Lung (tissue), 12 donors: ENCODE results near the gene RNF208. TPM values are rescaled to one million over a fixed set of nuclear protein-coding genes. Genes with fewer than 3 reads are reported as not detected.

Experiments
- ATAC-seq: fragments of 200-7000 bp; cut with Tn5 transposase; one replicate; pipeline ENCODE4 v1.9.1; 2020; ENCODE audit warnings: moderate number of reproducible peaks; ENCODE audit not compliant: insufficient read depth, low FRiP score
- DNase-seq, 3 donors: peaks; one replicate each; pipeline ENCODE4 v3.0.0-alpha.2; 2013 to 2017
- H3K27ac ChIP-seq, 2 donors: one replicate each; pipeline ENCODE4 v1.5.1; 2013; ENCODE audit warnings: mild to moderate bottlenecking in 2 of 2, moderate library complexity in 2 of 2, control low read depth in 1 of 2, inconsistent platforms in 1 of 2, low read depth in 1 of 2, low read length in 1 of 2
- H3K27me3 ChIP-seq, 3 donors: one replicate each; pipeline ENCODE4 v1.5.1; 2013; ENCODE audit warnings: low read length in 2 of 3; ENCODE audit not compliant: control insufficient read depth in 3 of 3, insufficient read depth in 3 of 3
- H3K36me3 ChIP-seq, 4 donors: one replicate each; pipeline ENCODE4 v1.5.1; 2013; ENCODE audit warnings: low read length in 4 of 4, mild to moderate bottlenecking in 1 of 4, moderate library complexity in 1 of 4; ENCODE audit not compliant: control insufficient read depth in 4 of 4, insufficient read depth in 4 of 4
- H3K4me1 ChIP-seq, 5 donors: one replicate each; pipeline ENCODE4 v1.5.1; 2013; ENCODE audit warnings: low read length in 5 of 5, mild to moderate bottlenecking in 2 of 5, moderate library complexity in 1 of 5; ENCODE audit not compliant: control insufficient read depth in 5 of 5, insufficient read depth in 5 of 5
- H3K4me3 ChIP-seq: one replicate; pipeline ENCODE4 v1.5.1; 2013; ENCODE audit warnings: mild to moderate bottlenecking, control low read depth, moderate library complexity
- H3K9ac ChIP-seq, 2 donors: one replicate each; pipeline ENCODE4 v1.5.1; 2013; ENCODE audit warnings: low read length in 2 of 2, control low read depth in 1 of 2; ENCODE audit not compliant: insufficient read depth in 1 of 2
- H3K9me3 ChIP-seq, 4 donors: one replicate each; pipeline ENCODE4 v1.5.1; 2013; ENCODE audit warnings: low read length in 3 of 4, mild to moderate bottlenecking in 1 of 4, moderate library complexity in 1 of 4; ENCODE audit not compliant: control insufficient read depth in 4 of 4, insufficient read depth in 3 of 4
- WGBS, 2 donors: extraction: QIAGEN DNeasy Blood & Tissue Kit; methylation state at CpG; one replicate each; pipeline ENCODE4 v1.1.7; 2013; 5-methylcytosine and 5-hydroxymethylcytosine counted together
- polyA plus RNA-seq, 2 donors: library from polyadenylated mRNA; stranded (reverse); fragments of 200-250 nt; gene quantifications; one replicate each; pipeline ENCODE4 v1.2.1, GENCODE V29; 2013
- total RNA-seq, 2 donors: library from RNA; depleted of rRNA in 1 of 2; stranded (reverse); fragments of >200 nt in 1 of 2; gene quantifications; one replicate each; pipeline ENCODE4 v1.2.1, GENCODE V29; 2014 to 2021
- TF ChIP-seq, protein P1 (sequence below): IDR thresholded peaks from 2 replicates; pipeline ENCODE4 v1.5.1; 2012; ENCODE audit warnings: mild to moderate bottlenecking; ENCODE audit errors: control extremely low read depth, extremely low read depth
- donor health status: control.
- donor health status: control.
- donor health status: Bipolar disorder and iron deficiency.
- donor health status: healthy.
- donor health status: DM: yes; HTN: yes; CAD: no.

Gene RNF208
- total and polyA plus RNA-seq, 4 donors = 1.7 to 12.0 (median 5.3) TPM

DNA sequence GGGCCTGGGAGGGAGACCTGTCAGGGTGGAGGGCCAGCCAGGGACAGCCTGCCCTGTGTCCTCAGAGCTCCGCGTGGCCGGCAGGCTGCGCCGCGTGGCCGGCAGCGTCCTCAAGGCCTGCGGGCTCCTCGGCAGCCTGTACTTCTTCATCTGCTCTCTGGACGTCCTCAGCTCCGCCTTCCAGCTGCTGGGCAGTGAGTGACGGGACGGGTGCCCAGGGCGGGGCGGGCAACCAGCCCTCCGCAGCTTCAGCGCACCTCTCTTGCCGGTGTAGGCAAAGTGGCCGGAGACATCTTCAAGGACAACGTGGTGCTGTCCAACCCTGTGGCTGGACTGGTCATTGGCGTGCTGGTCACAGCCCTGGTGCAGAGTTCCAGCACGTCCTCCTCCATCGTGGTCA is 10.5 kb upstream of the RNF208 start:
- Histone ChIP-seq H3K4me3 (no peak overlapping the region), H3K27ac (no peak overlapping the region), H3K9me3 (peaks cover 0 to 3% (median 0%) of the 10 kb centered on the region in 4 donors), H3K9ac (no peak overlapping the region), H3K27me3 (peaks cover 0 to 6% (median 0%) of the 10 kb centered on the region in 3 donors), H3K36me3 (no peaks in the 10 kb centered on the region), H3K4me1 (peaks cover 0 to 14% (median 7%) of the 10 kb centered on the region in 5 donors)
- 69 to 81% methylated on average over 22 to 24 of the region's 24 CpGs for WGBS, 2 donors
- DNase-seq = no peak
- TF ChIP-seq, protein P1, sequence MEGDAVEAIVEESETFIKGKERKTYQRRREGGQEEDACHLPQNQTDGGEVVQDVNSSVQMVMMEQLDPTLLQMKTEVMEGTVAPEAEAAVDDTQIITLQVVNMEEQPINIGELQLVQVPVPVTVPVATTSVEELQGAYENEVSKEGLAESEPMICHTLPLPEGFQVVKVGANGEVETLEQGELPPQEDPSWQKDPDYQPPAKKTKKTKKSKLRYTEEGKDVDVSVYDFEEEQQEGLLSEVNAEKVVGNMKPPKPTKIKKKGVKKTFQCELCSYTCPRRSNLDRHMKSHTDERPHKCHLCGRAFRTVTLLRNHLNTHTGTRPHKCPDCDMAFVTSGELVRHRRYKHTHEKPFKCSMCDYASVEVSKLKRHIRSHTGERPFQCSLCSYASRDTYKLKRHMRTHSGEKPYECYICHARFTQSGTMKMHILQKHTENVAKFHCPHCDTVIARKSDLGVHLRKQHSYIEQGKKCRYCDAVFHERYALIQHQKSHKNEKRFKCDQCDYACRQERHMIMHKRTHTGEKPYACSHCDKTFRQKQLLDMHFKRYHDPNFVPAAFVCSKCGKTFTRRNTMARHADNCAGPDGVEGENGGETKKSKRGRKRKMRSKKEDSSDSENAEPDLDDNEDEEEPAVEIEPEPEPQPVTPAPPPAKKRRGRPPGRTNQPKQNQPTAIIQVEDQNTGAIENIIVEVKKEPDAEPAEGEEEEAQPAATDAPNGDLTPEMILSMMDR = no peak
- ATAC-seq = no peak

DNA sequence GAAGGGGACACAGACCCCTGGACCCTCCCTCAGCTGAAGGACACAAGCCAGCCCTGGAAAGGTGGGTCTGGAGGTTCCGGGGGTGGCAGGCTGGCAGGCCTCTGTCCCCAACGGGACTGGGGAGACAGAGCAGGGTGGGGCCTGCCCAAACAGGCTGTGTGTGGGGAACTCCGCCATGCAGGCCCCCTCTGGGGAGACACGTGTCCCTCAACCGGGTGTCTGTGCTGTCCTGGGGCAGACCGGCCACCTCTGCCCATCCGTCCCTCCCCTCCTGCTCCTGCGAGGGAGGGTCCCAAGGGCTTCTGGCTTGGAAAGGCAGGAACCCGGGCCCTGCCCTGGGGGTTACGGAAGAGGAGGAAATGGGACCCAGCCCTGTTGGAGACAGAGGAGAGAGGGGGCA is 10.1 kb upstream of the RNF208 start:
- Histone ChIP-seq H3K36me3 (no peaks in the 10 kb centered on the region), H3K27me3 (peaks cover 0 to 6% (median 0%) of the 10 kb centered on the region in 3 donors)
- ATAC-seq = no peak

DNA sequence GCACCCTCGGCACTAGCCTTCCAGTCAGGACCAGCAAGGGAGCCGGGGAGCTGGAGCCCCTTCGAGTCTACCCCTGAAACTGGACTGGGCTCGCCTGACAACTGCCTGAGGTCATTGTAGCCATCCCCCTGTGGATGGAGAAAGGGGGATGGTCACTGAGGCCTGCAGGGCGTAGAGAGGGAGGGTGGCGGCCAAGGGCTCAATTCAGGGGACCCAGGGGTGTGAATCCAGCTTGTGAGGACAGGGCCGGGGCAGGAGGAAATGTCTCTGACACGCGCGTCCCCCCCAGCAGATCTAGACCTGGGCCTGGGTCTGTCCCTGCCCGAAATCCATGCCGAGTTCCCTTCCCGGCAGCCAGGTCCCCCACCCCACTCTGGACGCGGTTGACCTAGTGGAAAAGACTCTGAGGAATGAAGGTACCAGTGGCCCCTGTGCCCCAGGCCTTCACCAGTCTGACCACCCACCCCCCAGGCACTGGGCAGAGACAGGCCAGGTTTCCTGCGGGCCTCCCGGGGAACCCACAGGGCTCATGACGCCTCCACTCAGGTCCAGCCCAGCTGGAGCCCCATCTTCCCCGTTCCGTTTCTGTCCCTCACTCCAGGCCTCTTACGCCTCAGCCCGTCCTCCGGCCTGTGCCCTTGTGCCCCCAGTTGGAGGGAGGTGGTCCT is 9.5 kb upstream of the RNF208 start:
- H3K9me3 ChIP-seq = peaks cover 0 to 3% (median 0%) of the 10 kb centered on the region in 4 donors
- 87 to 88% methylated on average over 23 of the region's 23 CpGs for WGBS, 2 donors
- H3K4me3 ChIP-seq = no peak overlapping the region
- peaks cover 0 to 7% (median 6%) of the 10 kb centered on the region in 5 donors for H3K4me1 ChIP-seq
- no peak for ATAC-seq
- no peak overlapping the region for H3K27ac ChIP-seq
- TF ChIP-seq, protein P1 = no peak
- no peak for DNase-seq
- peaks cover 0 to 6% (median 0%) of the 10 kb centered on the region in 3 donors for H3K27me3 ChIP-seq
- no peaks in the 10 kb centered on the region for H3K36me3 ChIP-seq
- no peak overlapping the region for H3K9ac ChIP-seq

More for the DNA sequence above, 10.1 kb upstream of the RNF208 start:
- H3K4me3 ChIP-seq = no peak overlapping the region
- no peak overlapping the region for H3K9ac ChIP-seq
- TF ChIP-seq, protein P1 = no peak
- peaks cover 0 to 13% (median 7%) of the 10 kb centered on the region in 5 donors for H3K4me1 ChIP-seq
- H3K9me3 ChIP-seq = peaks cover 0 to 3% (median 0%) of the 10 kb centered on the region in 4 donors
- WGBS, 2 donors = 69 to 85% methylated on average over 10 of the region's 10 CpGs
- DNase-seq = no peak
- no peak overlapping the region for H3K27ac ChIP-seq
